HepG2 (cell line): ENCODE results near the gene LORICRIN. TPM values are rescaled to one million over a fixed set of nuclear protein-coding genes. Genes with fewer than 3 reads are reported as not detected.

Experiments used
- ATAC-seq: fragments of 200-7000 bp; cut with Tn5 transposase; 3 replicates; pipeline ENCODE4 v1.9.1; 2020; ENCODE audit warnings: mild to moderate bottlenecking, moderate library complexity
- BruUV-seq: library from RNA; stranded (reverse); fragments of 400-500 nt; replicated peaks from 2 replicates; lab custom pipeline; 2021; lab: Mats Ljungman, UMichigan
- CTCF ChIA-PET: fragments of 300-600 bp; formaldehyde crosslinking; extraction: SDS; loops from one replicate; lab custom pipeline; 2021; ENCODE audit warnings: low total read pairs, inconsistent platforms, low intra/inter-chr PET ratio; lab: Yijun Ruan, JAX
- POLR2A ChIA-PET: fragments of 350-600 bp; sonication (Branson Sonifier 250); formaldehyde crosslinking; loops from one replicate; lab custom pipeline; 2020; ENCODE audit warnings: antibody characterized with exemption, inconsistent platforms; lab: Yijun Ruan, JAX
- DNase-seq: peaks from one replicate; pipeline ENCODE4 v3.0.0-alpha.2; 2015; ENCODE audit warnings: low spot score
- FAIRE-seq: peaks from 3 replicates; lab custom pipeline; 2011; peaks lifted over from hg19 to GRCh38; lab: Jason Lieb, UNC
- H2AFZ ChIP-seq: one replicate; pipeline ENCODE4 v1.6.1; 2011; ENCODE audit warnings: low read length, inconsistent platforms
- H3K27ac ChIP-seq: fragments of 300-600 bp; 3 replicates; pipeline ENCODE4 v1.8.0; 2011; ENCODE audit warnings: mixed run types, mild to moderate bottlenecking, mixed read lengths, low read length, inconsistent platforms; ENCODE audit not compliant: insufficient read depth; ENCODE audit errors: extremely low read length
- H3K27me3 ChIP-seq, 2 experiments: fragments of 200-600 bp in 1 of 2; 2 replicates in 1 of 2; 3 replicates in 1 of 2; pipeline versions ENCODE4 v1.6.0 to v1.8.0; 2011; ENCODE audit warnings: low read length in 2 of 2, mild to moderate bottlenecking in 2 of 2, moderate library complexity in 2 of 2, inconsistent platforms in 1 of 2; ENCODE audit not compliant: insufficient read depth in 2 of 2, control insufficient read depth in 1 of 2
- H3K36me3 ChIP-seq, 2 experiments: fragments of 200-600 bp in 1 of 2; replicated peaks in 1 of 2; 2 replicates in 1 of 2; 3 replicates in 1 of 2; pipeline versions ENCODE4 v1.5.1 to v1.8.0; 2011; ENCODE audit warnings: low read length in 2 of 2, inconsistent platforms in 1 of 2; ENCODE audit not compliant: insufficient read depth in 2 of 2, control insufficient read depth in 1 of 2
- H3K4me1 ChIP-seq: 2 replicates; pipeline ENCODE4 v1.5.1; 2012; ENCODE audit warnings: low read length, inconsistent platforms; ENCODE audit not compliant: insufficient read depth
- H3K4me2 ChIP-seq: 2 replicates; pipeline ENCODE4 v1.6.0; 2011; ENCODE audit warnings: low read depth, low read length, inconsistent platforms
- H3K4me3 ChIP-seq, 3 experiments: fragments of 200-600 bp in 1 of 3; sonication (generic), shearing (Covaris generic) in 1 of 3; replicated peaks in 1 of 3; 2 replicates each; pipeline ENCODE4 v1.5.1; 2011 to 2016; ENCODE audit warnings: low read length in 3 of 3, inconsistent platforms in 2 of 3, low read depth in 2 of 3, mild to moderate bottlenecking in 2 of 3, control low read depth in 1 of 3, mixed read lengths in 1 of 3; ENCODE audit not compliant: insufficient read depth in 1 of 3
- H3K79me2 ChIP-seq: one replicate; pipeline ENCODE4 v1.6.1; 2011; ENCODE audit warnings: low read length, inconsistent platforms; ENCODE audit not compliant: insufficient read depth
- H3K9ac ChIP-seq: 2 replicates; pipeline ENCODE4 v1.6.0; 2011; ENCODE audit warnings: mild to moderate bottlenecking, low read depth, low read length, inconsistent platforms; ENCODE audit not compliant: insufficient read depth
- H3K9me3 ChIP-seq: 2 replicates; pipeline ENCODE4 v1.5.1; 2012; ENCODE audit warnings: mild to moderate bottlenecking, low read length
- H4K20me1 ChIP-seq: 2 replicates; pipeline ENCODE4 v1.6.0; 2011; ENCODE audit warnings: inconsistent platforms, mild to moderate bottlenecking, low read length, moderate library complexity; ENCODE audit not compliant: insufficient read depth
- AHR ChIP-seq: IDR thresholded peaks from 2 replicates; pipeline ENCODE4 v1.6.1; 2018; ENCODE audit warnings: missing genetic modification reagents, missing compliant biosample characterization
- CTCF ChIP-seq: sonication (generic); formaldehyde crosslinking; IDR thresholded peaks from 2 replicates; pipeline ENCODE4 v1.5.0; 2020; ENCODE audit warnings: mild to moderate bottlenecking, missing genetic modification reagents, moderate library complexity
- MAFK ChIP-seq, 2 experiments: IDR thresholded peaks in 1 of 2; conservative IDR thresholded peaks in 1 of 2; 2 replicates each; pipeline ENCODE4 v1.6.1; 2011; ENCODE audit warnings: improper control_type of control experiment in 2 of 2, low read length in 2 of 2
- STAG1 ChIP-seq: sonication (generic); formaldehyde crosslinking; IDR thresholded peaks from 2 replicates; pipeline ENCODE4 v1.4.0; 2020; ENCODE audit warnings: missing genetic modification reagents
- XRCC5 ChIP-seq: fragments of 200-400 bp; formaldehyde crosslinking; optimal IDR thresholded peaks from 2 replicates; pipeline ENCODE3; 2017; ENCODE audit warnings: mild to moderate bottlenecking, low read length
- ZIK1 ChIP-seq: sonication (generic); formaldehyde crosslinking; IDR thresholded peaks from 2 replicates; pipeline ENCODE4 v1.5.0; 2020; ENCODE audit warnings: mild to moderate bottlenecking, low read depth, missing genetic modification reagents, borderline replicate concordance
- ZNF446 ChIP-seq: sonication (generic); formaldehyde crosslinking; IDR thresholded peaks from 2 replicates; pipeline ENCODE4 v1.5.0; 2020; ENCODE audit warnings: mild to moderate bottlenecking, missing genetic modification reagents
- WGBS: methylation state at CpG from one replicate; pipeline ENCODE4 v1.1.6; 2017; ENCODE audit warnings: low lambda C conversion rate; 5-methylcytosine and 5-hydroxymethylcytosine counted together
- in situ Hi-C: cut with HindIII; loops from 2 replicates; pipeline ENCODE4 v1.10.0; 2017; ENCODE audit warnings: low pct_unique_long_range_greater_than_20kb; ENCODE audit not compliant: extremely low pct_ligation_motif_present
- intact Hi-C: fragments of 100-400 bp; cut with micrococcal nuclease; formaldehyde crosslinking; loops from one replicate; pipeline ENCODE4 v1.10.0; 2022; ENCODE audit not compliant: unreplicated experiment
- polyA plus RNA-seq, 8 experiments: library from polyadenylated mRNA; depleted of rRNA in 3 of 8; stranded (reverse) in 7 of 8; unstranded in 1 of 8; fragments of >200 nt; fragmentation: Illumina TruSeq in 4 of 8; extraction: Trizol in 4 of 8; gene quantifications; 2 replicates each; pipeline versions ENCODE4 v1.2.1 to v1.2.3, GENCODE V29; 2011 to 2016; ENCODE audit warnings: low read depth in 4 of 8, missing spikeins in 1 of 8, mixed read lengths in 1 of 8; ENCODE audit not compliant: insufficient read depth in 1 of 8
- total RNA-seq, 5 experiments: library from RNA; depleted of rRNA; stranded (reverse); fragments of >200 nt; fragmentation: Illumina TruSeq; extraction: Trizol; gene quantifications; 2 replicates each; pipeline ENCODE4 v1.2.3, GENCODE V29; 2016; ENCODE audit warnings: low read depth in 1 of 5

Gene LORICRIN
- total and polyA plus RNA-seq, 2 of the 13 experiments (the other 11 are each of a cell fraction or from before 2014, with no cell fraction given) = not detected

GRCh38 chr1:153288634-153289275, 29.3 kb downstream of the LORICRIN start:
- Histone ChIP-seq H3K27me3 (peaks cover 2 to 19% of the 10 kb centered on the region in 2 experiments; a peak in 3 of 5 replicates), H3K79me2 (no peaks in the 10 kb centered on the region), H3K27ac (no peak overlapping the region), H3K36me3 (no peaks in the 10 kb centered on the region), H4K20me1 (no peaks in the 10 kb centered on the region), H3K4me2 (no peak overlapping the region), H3K4me3 (no peak overlapping the region), H2AFZ (no peak overlapping the region), H3K9me3 (no peaks in the 10 kb centered on the region), H3K4me1 (no peaks in the 10 kb centered on the region), H3K9ac (no peak overlapping the region)
- intact Hi-C loops (no loop called here), in situ Hi-C loops (no loop called here)
- FAIRE-seq (no peak), DNase-seq (no peak), ATAC-seq (peak; percentile 94)
- TF ChIP-seq STAG1 (CRISPR knock-in tag) (0 out of 2 replicates have a peak, but pooled peaks have one; percentile 12), ZIK1 (CRISPR knock-in tag) (no peak), CTCF (CRISPR knock-in tag) (peak; percentile 67), ZNF446 (CRISPR knock-in tag) (no peak), XRCC5 (peak; percentile 60)
- ChIA-PET POLR2A (no interaction called here), CTCF (no interaction called here)
- 64% methylated on average over 7 of the region's 11 CpGs for WGBS
- no TSS peak for BruUV-seq

GRCh38 chr1:153291514-153291913, 32.0 kb downstream of the LORICRIN start:
- no peaks in the 10 kb centered on the region for H4K20me1 ChIP-seq
- H3K27ac ChIP-seq = no peak overlapping the region
- peaks cover 2 to 27% of the 10 kb centered on the region in 2 experiments; a peak in 4 of 5 replicates for H3K27me3 ChIP-seq
- intact Hi-C loops (no loop called here), in situ Hi-C loops (no loop called here)
- DNase-seq = no peak
- H3K4me3 ChIP-seq = no peak overlapping the region
- H3K9me3 ChIP-seq = no peaks in the 10 kb centered on the region
- no peaks in the 10 kb centered on the region for H3K4me1 ChIP-seq
- H3K36me3 ChIP-seq = no peaks in the 10 kb centered on the region
- WGBS = 2% methylated on average over 5 of the region's 5 CpGs
- CTCF ChIA-PET = no interaction called here
- peak in 1 of 2 experiments; percentile 31; a peak in 3 of 4 replicates for TF ChIP-seq MAFK (conservative IDR thresholded peaks at IDR 0.05 in 1 of 2, IDR thresholded peaks at IDR 0.05 in 1 of 2; ENCODE audit: low read length in 2 of 2)
- TF ChIP-seq AHR (CRISPR knock-in tag) = no peak
- TF ChIP-seq, all 625 proteins: peak for 1
- no peak overlapping the region for H3K4me2 ChIP-seq
- BruUV-seq = no TSS peak
- ATAC-seq = no peak
- POLR2A ChIA-PET = no interaction called here
- no peak overlapping the region for H2AFZ ChIP-seq
- no peak overlapping the region for H3K9ac ChIP-seq
- H3K79me2 ChIP-seq = no peaks in the 10 kb centered on the region
- no peak for FAIRE-seq
